ENCODE data around the gene PTPRD. TPM values are rescaled to one million over a fixed set of nuclear protein-coding genes. Genes with fewer than 3 reads are reported as not detected.

The PTPRD gene
- total RNA-seq, 1 experiment from 2014 or later = not detected

DNA sequence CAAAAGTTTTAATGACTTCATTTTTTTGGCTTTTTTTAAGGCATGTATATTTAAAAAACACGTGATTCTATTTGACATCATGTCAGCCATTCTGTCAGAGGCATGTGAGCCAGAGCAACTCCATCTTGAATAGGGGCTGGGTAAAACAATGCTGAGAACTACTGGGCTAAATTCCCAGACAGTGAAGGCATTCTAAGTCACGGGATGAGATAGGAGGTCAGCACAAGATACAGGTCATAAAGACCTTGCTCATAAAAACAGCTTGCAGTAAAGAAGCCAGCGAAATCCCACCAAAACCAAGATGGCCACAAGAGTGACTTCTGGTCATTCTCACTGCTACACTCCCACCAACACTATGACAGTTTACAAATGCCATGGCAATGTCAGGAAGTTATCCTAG, 1812.6 kb downstream of the PTPRD start:
- no peak overlapping the region for H3K27ac ChIP-seq (ENCODE audit: low read length)
- no peaks in the 10 kb centered on the region for H3K9me3 ChIP-seq (ENCODE audit: control insufficient read depth, insufficient read depth, low read depth, low read length)
- no peak overlapping the region for H3K4me3 ChIP-seq (ENCODE audit: low read depth in 2 of 2, low read length in 2 of 2)
- BruUV-seq (replicated peaks) = no TSS peak
- POLR2A ChIA-PET = no interaction called here
- CTCF ChIA-PET = no interaction called here
- intact Hi-C loops (cut with micrococcal nuclease; ENCODE audit: unreplicated experiment) (no loop called here), in situ Hi-C loops (cut with HindIII; ENCODE audit: low pct_unique_long_range_greater_than_20kb, low sequenced_read_pairs) (no loop called here)
- no peak for ATAC-seq
- DNase-seq (ENCODE audit: low read depth, low spot score) = no peak
- no peaks in the 10 kb centered on the region for H3K27me3 ChIP-seq (ENCODE audit: control insufficient read depth, insufficient read depth, low read length)
- H3K4me1 ChIP-seq (ENCODE audit: control insufficient read depth, insufficient read depth, low read length) = no peaks in the 10 kb centered on the region
- TF ChIP-seq TCF7L2 (IDR thresholded peaks at IDR 0.05; ENCODE audit: low read depth, low read length) (no peak), SIN3A (IDR thresholded peaks at IDR 0.05; ENCODE audit: borderline replicate concordance, insufficient read depth, low read depth, low read length) (no peak), POLR2AphosphoS5 (IDR thresholded peaks at IDR 0.05; ENCODE audit: low read depth, low read length) (no peak)
- TF ChIP-seq, protein P1, sequence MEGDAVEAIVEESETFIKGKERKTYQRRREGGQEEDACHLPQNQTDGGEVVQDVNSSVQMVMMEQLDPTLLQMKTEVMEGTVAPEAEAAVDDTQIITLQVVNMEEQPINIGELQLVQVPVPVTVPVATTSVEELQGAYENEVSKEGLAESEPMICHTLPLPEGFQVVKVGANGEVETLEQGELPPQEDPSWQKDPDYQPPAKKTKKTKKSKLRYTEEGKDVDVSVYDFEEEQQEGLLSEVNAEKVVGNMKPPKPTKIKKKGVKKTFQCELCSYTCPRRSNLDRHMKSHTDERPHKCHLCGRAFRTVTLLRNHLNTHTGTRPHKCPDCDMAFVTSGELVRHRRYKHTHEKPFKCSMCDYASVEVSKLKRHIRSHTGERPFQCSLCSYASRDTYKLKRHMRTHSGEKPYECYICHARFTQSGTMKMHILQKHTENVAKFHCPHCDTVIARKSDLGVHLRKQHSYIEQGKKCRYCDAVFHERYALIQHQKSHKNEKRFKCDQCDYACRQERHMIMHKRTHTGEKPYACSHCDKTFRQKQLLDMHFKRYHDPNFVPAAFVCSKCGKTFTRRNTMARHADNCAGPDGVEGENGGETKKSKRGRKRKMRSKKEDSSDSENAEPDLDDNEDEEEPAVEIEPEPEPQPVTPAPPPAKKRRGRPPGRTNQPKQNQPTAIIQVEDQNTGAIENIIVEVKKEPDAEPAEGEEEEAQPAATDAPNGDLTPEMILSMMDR (IDR thresholded peaks at IDR 0.05) = no peak
- TF ChIP-seq, protein P2, sequence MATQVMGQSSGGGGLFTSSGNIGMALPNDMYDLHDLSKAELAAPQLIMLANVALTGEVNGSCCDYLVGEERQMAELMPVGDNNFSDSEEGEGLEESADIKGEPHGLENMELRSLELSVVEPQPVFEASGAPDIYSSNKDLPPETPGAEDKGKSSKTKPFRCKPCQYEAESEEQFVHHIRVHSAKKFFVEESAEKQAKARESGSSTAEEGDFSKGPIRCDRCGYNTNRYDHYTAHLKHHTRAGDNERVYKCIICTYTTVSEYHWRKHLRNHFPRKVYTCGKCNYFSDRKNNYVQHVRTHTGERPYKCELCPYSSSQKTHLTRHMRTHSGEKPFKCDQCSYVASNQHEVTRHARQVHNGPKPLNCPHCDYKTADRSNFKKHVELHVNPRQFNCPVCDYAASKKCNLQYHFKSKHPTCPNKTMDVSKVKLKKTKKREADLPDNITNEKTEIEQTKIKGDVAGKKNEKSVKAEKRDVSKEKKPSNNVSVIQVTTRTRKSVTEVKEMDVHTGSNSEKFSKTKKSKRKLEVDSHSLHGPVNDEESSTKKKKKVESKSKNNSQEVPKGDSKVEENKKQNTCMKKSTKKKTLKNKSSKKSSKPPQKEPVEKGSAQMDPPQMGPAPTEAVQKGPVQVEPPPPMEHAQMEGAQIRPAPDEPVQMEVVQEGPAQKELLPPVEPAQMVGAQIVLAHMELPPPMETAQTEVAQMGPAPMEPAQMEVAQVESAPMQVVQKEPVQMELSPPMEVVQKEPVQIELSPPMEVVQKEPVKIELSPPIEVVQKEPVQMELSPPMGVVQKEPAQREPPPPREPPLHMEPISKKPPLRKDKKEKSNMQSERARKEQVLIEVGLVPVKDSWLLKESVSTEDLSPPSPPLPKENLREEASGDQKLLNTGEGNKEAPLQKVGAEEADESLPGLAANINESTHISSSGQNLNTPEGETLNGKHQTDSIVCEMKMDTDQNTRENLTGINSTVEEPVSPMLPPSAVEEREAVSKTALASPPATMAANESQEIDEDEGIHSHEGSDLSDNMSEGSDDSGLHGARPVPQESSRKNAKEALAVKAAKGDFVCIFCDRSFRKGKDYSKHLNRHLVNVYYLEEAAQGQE (IDR thresholded peaks at IDR 0.05; ENCODE audit: insufficient read depth in 1 of 2, low read depth in 2 of 2, low read length in 1 of 2) = no peak
- H3K36me3 ChIP-seq (ENCODE audit: control insufficient read depth, insufficient read depth, low read length) = no peaks in the 10 kb centered on the region

DNA sequence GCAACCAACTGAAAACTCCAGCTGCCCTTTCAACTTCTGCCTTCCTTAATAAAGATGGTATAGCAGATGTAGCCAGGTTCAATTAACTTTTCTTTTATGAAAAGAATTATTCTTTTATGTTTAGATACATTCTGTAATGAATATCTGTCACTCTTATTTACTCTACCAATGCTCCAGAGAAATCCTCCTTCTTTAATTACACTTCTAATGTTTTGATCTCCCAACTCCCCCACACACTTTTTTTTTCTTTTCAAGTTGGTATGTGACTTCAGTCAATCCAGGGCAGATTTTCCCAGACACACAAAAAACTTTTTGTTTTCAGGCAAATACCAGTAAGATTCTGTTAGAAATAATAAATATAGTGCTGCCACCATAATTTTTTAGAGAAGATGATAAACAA, 1813.2 kb downstream of the PTPRD start:
- in situ Hi-C loops (cut with HindIII; ENCODE audit: low pct_unique_long_range_greater_than_20kb, low sequenced_read_pairs) = no loop called here
- no TSS peak for BruUV-seq (replicated peaks)
- POLR2A ChIA-PET = no interaction called here

More for the DNA sequence above, 1813.2 kb downstream of the PTPRD start:
- Histone ChIP-seq H3K4me1 (ENCODE audit: control insufficient read depth, insufficient read depth, low read length) (no peaks in the 10 kb centered on the region), H3K27ac (ENCODE audit: low read length) (no peak overlapping the region), H3K9me3 (ENCODE audit: control insufficient read depth, insufficient read depth, low read depth, low read length) (no peaks in the 10 kb centered on the region), H3K4me3 (ENCODE audit: low read depth in 2 of 2, low read length in 2 of 2) (no peak overlapping the region), H3K27me3 (ENCODE audit: control insufficient read depth, insufficient read depth, low read length) (no peaks in the 10 kb centered on the region), H3K36me3 (ENCODE audit: control insufficient read depth, insufficient read depth, low read length) (no peaks in the 10 kb centered on the region)
- no peak for TF ChIP-seq POLR2AphosphoS5 (IDR thresholded peaks at IDR 0.05; ENCODE audit: low read depth, low read length)
- no peak for TF ChIP-seq TCF7L2 (IDR thresholded peaks at IDR 0.05; ENCODE audit: low read depth, low read length)
- TF ChIP-seq, protein P2 (IDR thresholded peaks at IDR 0.05; ENCODE audit: insufficient read depth in 1 of 2, low read depth in 2 of 2, low read length in 1 of 2) = no peak
- TF ChIP-seq, protein P1 (IDR thresholded peaks at IDR 0.05) = no peak
- CTCF ChIA-PET = no interaction called here
- DNase-seq (ENCODE audit: low read depth, low spot score) = no peak
- intact Hi-C loops (cut with micrococcal nuclease; ENCODE audit: unreplicated experiment) = no loop called here
- no peak for ATAC-seq
